ENCODE data around the gene FBXO27.

GRCh38 chr19:39001041-39001440, 31.3 kb downstream of the FBXO27 start:
- TF ChIP-seq EP300 (IDR thresholded peaks at IDR 0.05; ENCODE audit: low read depth in 2 of 2, low read length in 2 of 2) (no peak), EP300 (CRISPR knock-in tag; IDR thresholded peaks at IDR 0.05; ENCODE audit: borderline replicate concordance) (no peak), CTCF (CRISPR knock-in tag; IDR thresholded peaks at IDR 0.05) (no peak), POLR2A (IDR thresholded peaks at IDR 0.05; ENCODE audit: insufficient read depth in 1 of 2, low read depth in 2 of 2, low read length in 2 of 2) (no peak), JUN (CRISPR knock-in tag; IDR thresholded peaks at IDR 0.05) (no peak), ZBTB49 (CRISPR knock-in tag; IDR thresholded peaks at IDR 0.05; ENCODE audit: borderline replicate concordance) (no peak), ZNF609 (CRISPR knock-in tag; IDR thresholded peaks at IDR 0.05; ENCODE audit: borderline replicate concordance) (no peak)
